Measurements from ENCODE around the gene IL10RB. TPM values are rescaled to one million over a fixed set of nuclear protein-coding genes. Genes with fewer than 3 reads are reported as not detected.
"Not testable (repeated sequence)": the region's sequence is repeated elsewhere in the genome, so short reads cannot be mapped to it uniquely, and the experiment has no call there.

The IL10RB gene
- total and polyA plus RNA-seq, 8 donors: 24.0 to 48.2 (median 30.1) TPM

DNA sequence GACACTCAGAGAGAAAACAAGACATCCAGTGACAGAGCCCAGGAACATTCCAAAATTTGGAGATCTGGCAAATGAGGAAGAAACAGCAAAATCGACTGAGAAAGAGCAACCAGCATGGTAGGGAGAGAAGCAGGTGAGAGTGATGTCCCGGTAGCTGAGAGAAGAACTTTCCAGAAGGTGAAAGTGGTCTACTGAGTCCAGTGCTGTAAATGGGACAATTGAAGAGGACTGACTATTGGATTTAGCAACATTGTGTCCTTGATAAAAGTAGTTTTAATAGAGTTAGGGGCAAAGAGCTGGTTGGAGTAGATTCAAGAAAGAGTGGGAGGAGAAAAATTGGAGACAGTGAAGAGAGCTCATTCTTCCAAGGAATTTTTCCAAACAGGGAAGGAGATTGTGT, 15.0 kb upstream of the IL10RB start:
- no peaks in the 10 kb centered on the region for H3K9me3 ChIP-seq
- H3K27ac ChIP-seq: no peak overlapping the region
- peaks cover 0 to 100% of the 10 kb centered on the region in 2 donors for H3K36me3 ChIP-seq
- TF ChIP-seq CTCF (IDR thresholded peaks at IDR 0.05): no peak
- no peaks in the 10 kb centered on the region for H3K27me3 ChIP-seq
- DNase-seq (no peak), ATAC-seq (no peak)
- intact Hi-C loops (cut with DNase I): no loop called here
- peaks cover 0 to 15% of the 10 kb centered on the region in 2 donors for H3K4me1 ChIP-seq
- H3K4me3 ChIP-seq: no peak overlapping the region

DNA sequence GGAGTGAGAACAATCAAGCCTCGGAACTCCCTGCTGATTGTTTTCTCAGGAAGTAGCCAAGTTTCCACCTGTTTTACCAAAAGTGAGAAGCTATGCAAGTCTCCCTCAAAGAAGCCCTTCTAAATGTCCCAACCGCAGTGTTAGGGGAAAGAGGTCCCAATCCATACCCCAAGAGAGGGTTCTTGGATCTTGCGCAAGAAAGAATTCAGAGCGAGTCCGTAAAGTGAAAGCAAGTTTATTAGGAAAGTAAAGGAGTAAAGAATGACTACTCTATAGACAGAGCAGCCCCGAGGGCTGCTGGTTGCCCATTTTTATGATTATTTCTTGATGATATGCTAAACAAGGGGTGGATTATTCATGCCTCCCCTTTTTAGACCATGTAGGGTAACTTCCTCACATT, 12.8 kb upstream of the IL10RB start:
- DNase-seq; H3K27ac ChIP-seq; H3K4me1 ChIP-seq; H3K9me3 ChIP-seq; H3K27me3 ChIP-seq; ATAC-seq; H3K4me3 ChIP-seq; intact Hi-C loops (cut with DNase I): not testable (repeated sequence)
- H3K36me3 ChIP-seq: peaks cover 0 to 100% of the 10 kb centered on the region in 2 donors

GRCh38 chr21:33254766-33255165, 11.4 kb upstream of the IL10RB start:
- H3K27ac ChIP-seq: no peak overlapping the region
- H3K4me1 ChIP-seq: peaks cover 0 to 8% of the 10 kb centered on the region in 2 donors
- no peak for TF ChIP-seq CTCF (IDR thresholded peaks at IDR 0.05)
- H3K4me3 ChIP-seq: no peak overlapping the region
- ATAC-seq: no peak
- H3K27me3 ChIP-seq: no peaks in the 10 kb centered on the region
- H3K36me3 ChIP-seq: peaks cover 0 to 100% of the 10 kb centered on the region in 2 donors
- no peaks in the 10 kb centered on the region for H3K9me3 ChIP-seq
- DNase-seq: no peak
- intact Hi-C loops (cut with DNase I): no loop called here

DNA sequence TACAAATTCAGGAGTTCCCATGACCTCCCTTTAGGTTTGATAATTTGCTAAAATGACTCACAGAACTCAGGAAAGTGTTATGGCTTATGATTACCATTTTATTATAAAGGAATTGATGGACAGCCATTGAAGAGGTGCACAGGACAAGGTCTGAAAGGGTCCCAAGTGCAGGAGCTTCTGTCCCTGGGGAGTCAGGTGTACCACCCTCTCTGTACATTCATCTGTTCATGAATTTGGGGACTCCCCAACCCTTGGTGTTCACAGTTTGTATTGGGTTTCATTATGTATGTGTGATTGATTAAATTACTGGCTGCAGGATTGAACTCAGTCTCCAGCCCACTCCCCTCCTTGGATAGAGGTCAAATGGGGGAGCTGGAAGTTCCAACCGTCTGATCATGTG, 10.8 kb upstream of the IL10RB start:
- DNase-seq: no peak
- H3K4me1 ChIP-seq: peaks cover 0 to 12% of the 10 kb centered on the region in 2 donors

DNA sequence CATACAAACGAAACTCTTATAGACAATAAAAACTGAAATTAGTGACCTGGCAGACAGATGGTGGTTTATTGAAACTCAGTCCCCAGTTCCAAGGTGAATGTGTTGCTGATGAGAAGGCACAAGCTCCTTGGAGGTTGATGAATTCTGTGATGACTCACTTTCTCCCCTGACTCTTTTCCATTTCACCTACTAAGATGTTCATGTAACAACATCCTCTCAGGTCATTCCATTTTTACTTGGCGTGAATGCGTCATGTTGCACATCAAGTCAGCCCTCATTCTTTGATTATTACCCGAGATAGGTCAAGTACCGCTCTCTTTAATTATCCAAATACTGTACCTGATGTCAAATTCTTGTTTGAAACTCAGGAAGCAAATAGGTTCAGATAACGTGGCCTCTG, 10.1 kb upstream of the IL10RB start:
- no peak for DNase-seq
- peaks cover 0 to 91% of the 10 kb centered on the region in 2 donors for H3K36me3 ChIP-seq

More for the DNA sequence above, 10.8 kb upstream of the IL10RB start:
- Histone ChIP-seq H3K27ac (no peak overlapping the region), H3K4me3 (no peak overlapping the region), H3K9me3 (no peaks in the 10 kb centered on the region), H3K27me3 (no peaks in the 10 kb centered on the region), H3K36me3 (peaks cover 0 to 97% of the 10 kb centered on the region in 2 donors)
- intact Hi-C loops (cut with DNase I): no loop called here
- no peak for TF ChIP-seq CTCF (IDR thresholded peaks at IDR 0.05)
- no peak for ATAC-seq

More for the DNA sequence above, 10.1 kb upstream of the IL10RB start:
- H3K4me1 ChIP-seq: peaks cover 0 to 18% of the 10 kb centered on the region in 2 donors
- intact Hi-C loops (cut with DNase I): no loop called here
- no peak for ATAC-seq
- H3K27me3 ChIP-seq: no peaks in the 10 kb centered on the region
- no peaks in the 10 kb centered on the region for H3K9me3 ChIP-seq
- no peak overlapping the region for H3K27ac ChIP-seq
- TF ChIP-seq CTCF (IDR thresholded peaks at IDR 0.05): no peak
- no peak overlapping the region for H3K4me3 ChIP-seq

Data from left lung (tissue), 10 donors.